Transverse colon (tissue), 4 donors: Measurements from ENCODE around the gene RGS13. TPM values are rescaled to one million over a fixed set of nuclear protein-coding genes. Genes with fewer than 3 reads are reported as not detected.
"Not testable (repeated sequence)": the region's sequence is repeated elsewhere in the genome, so short reads cannot be mapped to it uniquely, and the experiment has no call there.

ENCODE experiments used
- DNase-seq: peaks from one replicate; pipeline ENCODE4 v3.0.0-alpha.2; 2019
- H3K27ac ChIP-seq, 4 donors: fragments of 200-600 bp; sonication (generic); 2 replicates each; pipeline ENCODE4 v1.5.1; 2016 to 2018; ENCODE audit warnings: inconsistent platforms in 4 of 4
- H3K27me3 ChIP-seq: fragments of 200-600 bp; sonication (generic); 2 replicates; pipeline ENCODE4 v1.5.1; 2017; ENCODE audit warnings: inconsistent platforms
- H3K36me3 ChIP-seq, 4 donors: fragments of 200-600 bp; sonication (generic); 2 replicates each; pipeline ENCODE4 v1.5.1; 2017 to 2019; ENCODE audit warnings: inconsistent platforms in 4 of 4
- H3K4me1 ChIP-seq, 4 donors: fragments of 200-600 bp; sonication (generic); 2 replicates each; pipeline ENCODE4 v1.5.1; 2017 to 2020; ENCODE audit warnings: inconsistent platforms in 4 of 4
- H3K4me3 ChIP-seq, 4 donors: fragments of 200-600 bp; sonication (generic); 1 replicate in 1 of 4; 2 replicates in 3 of 4; pipeline versions ENCODE4 v1.5.1 to v1.6.1; 2017 to 2019; ENCODE audit warnings: inconsistent platforms in 4 of 4
- H3K9me3 ChIP-seq, 2 donors: fragments of 200-600 bp; sonication (generic); 2 replicates each; pipeline ENCODE4 v1.5.1; 2017 to 2019; ENCODE audit warnings: inconsistent platforms in 2 of 2
- CTCF ChIP-seq, 5 experiments: fragments of 200-600 bp in 3 of 5; fragments of 450-650 bp in 2 of 5; sonication (generic) in 3 of 5; IDR thresholded peaks; 1 replicate in 2 of 5; 2 replicates in 3 of 5; pipeline ENCODE4 v1.5.1; 2016 to 2017; ENCODE audit warnings: antibody characterized with exemption in 5 of 5, inconsistent platforms in 3 of 5, mild to moderate bottlenecking in 2 of 5, moderate library complexity in 1 of 5
- EP300 ChIP-seq: sonication (generic); formaldehyde crosslinking; IDR thresholded peaks from one replicate; pipeline ENCODE4 v1.6.1; 2017; ENCODE audit warnings: antibody characterized with exemption, low read depth
- POLR2A ChIP-seq: fragments of 450-650 bp; IDR thresholded peaks from one replicate; pipeline ENCODE4 v1.6.1; 2016; ENCODE audit warnings: antibody characterized with exemption, mild to moderate bottlenecking, moderate library complexity
- POLR2AphosphoS5 ChIP-seq, 3 donors: sonication (generic); formaldehyde crosslinking; IDR thresholded peaks; one replicate each; pipeline ENCODE4 v1.6.1; 2016; ENCODE audit warnings: antibody characterized with exemption in 3 of 3
- WGBS, 2 donors: methylation state at CpG; one replicate each; pipeline ENCODE4 v1.1.5; 2018; ENCODE audit warnings: low coverage in 1 of 2; 5-methylcytosine and 5-hydroxymethylcytosine counted together
- in situ Hi-C, 4 donors: fragments of 200-750 bp; cut with MboI; loops; one replicate each; pipeline versions ENCODE4 v1.15.0 to v1.15.1; 2017; ENCODE audit warnings: low sequenced_read_pairs in 3 of 4, low pct_ligation_motif_present in 1 of 4, low pct_unique_long_range_greater_than_20kb in 1 of 4
- intact Hi-C: fragments of 100-400 bp; cut with DNase I; formaldehyde crosslinking; loops from one replicate; pipeline ENCODE4 v1.15.1; 2023; ENCODE audit warnings: low total_unique reads
- total RNA-seq, 4 donors: library from RNA; depleted of rRNA; stranded (reverse); fragments of >200 nt; gene quantifications; one replicate each; pipeline ENCODE4 v1.1.0, GENCODE V29; 2016

The RGS13 gene
- total RNA-seq, 4 donors from 2014 or later = 1.2 to 1.3 TPM; not detected in 2

- Histone ChIP-seq H3K27ac (no peak overlapping the region), H3K4me3 (no peak overlapping the region), H3K36me3 (no peaks in the 10 kb centered on the region), H3K4me1 (no peaks in the 10 kb centered on the region), H3K9me3 (peaks cover 0 to 3% of the 10 kb centered on the region in 2 donors), H3K27me3 (no peaks in the 10 kb centered on the region)
- intact Hi-C loops (no loop called here), in situ Hi-C loops (no loop called here)
- no peak for DNase-seq
- 100% methylated on average over 1 of the region's 1 CpG; no CpG with 5 or more reads in 1 of the 2 donors for WGBS, 2 donors
- TF ChIP-seq POLR2AphosphoS5 (IDR thresholded peaks at IDR 0.05) = no peak
Observed at GRCh38 chr1:192682335-192682734, 46.4 kb downstream of the RGS13 start.

DNA sequence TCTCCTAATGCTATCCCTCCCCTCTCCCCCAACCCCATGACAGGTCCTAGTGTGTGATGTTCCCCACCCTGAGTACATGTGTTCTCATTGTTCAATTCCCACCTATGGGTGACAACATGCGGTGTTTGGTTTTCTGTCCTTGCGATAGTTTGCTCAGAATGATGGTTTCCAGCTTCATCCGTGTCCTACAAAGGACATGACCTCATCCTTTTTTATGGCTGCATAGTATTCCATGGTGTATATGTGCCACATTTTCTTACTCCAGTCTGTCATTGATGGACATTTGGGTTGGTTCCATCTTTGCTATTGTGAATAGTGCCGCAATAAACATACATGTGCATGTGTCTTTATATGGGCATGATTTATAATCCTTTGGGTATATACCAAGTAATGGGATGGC lies 47.1 kb downstream of the RGS13 start:
- intact Hi-C loops, H3K4me1 ChIP-seq, DNase-seq, H3K27ac ChIP-seq, H3K9me3 ChIP-seq, in situ Hi-C loops, H3K4me3 ChIP-seq, H3K27me3 ChIP-seq, H3K36me3 ChIP-seq: not testable (repeated sequence)
- 95 to 100% methylated on average over 1 to 4 of the region's 4 CpGs for WGBS, 2 donors

DNA sequence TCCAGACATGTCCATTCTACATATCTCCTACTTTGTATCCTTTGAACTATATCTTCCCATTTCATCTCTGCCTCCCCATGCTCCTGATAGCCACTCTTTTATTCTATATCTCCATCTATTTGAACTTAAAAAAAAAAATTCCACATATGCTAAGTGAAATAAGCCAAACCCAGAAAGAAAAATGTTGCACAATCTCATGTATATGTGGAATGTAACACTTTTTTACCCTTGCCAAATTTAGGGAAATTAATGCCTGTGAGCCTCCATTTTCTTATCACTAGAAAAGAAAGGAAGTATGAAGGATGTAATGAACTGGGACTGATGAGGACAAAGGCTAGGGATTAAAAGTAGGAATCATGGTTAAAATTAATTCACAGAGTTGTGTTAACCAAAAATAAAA lies 53.5 kb downstream of the RGS13 start:
- intact Hi-C loops (no loop called here), in situ Hi-C loops (no loop called here)
- TF ChIP-seq CTCF (IDR thresholded peaks at IDR 0.05) (no peak), EP300 (no peak), POLR2AphosphoS5 (IDR thresholded peaks at IDR 0.05) (no peak), POLR2A (no peak)
- Histone ChIP-seq H3K9me3 (no peaks in the 10 kb centered on the region), H3K4me3 (no peak overlapping the region), H3K27me3 (no peaks in the 10 kb centered on the region), H3K4me1 (no peaks in the 10 kb centered on the region), H3K27ac (no peak overlapping the region), H3K36me3 (no peaks in the 10 kb centered on the region)
- no peak for DNase-seq

- in situ Hi-C loops = no loop called here
- Histone ChIP-seq H3K9me3 (no peaks in the 10 kb centered on the region), H3K4me1 (no peaks in the 10 kb centered on the region), H3K4me3 (no peak overlapping the region), H3K27ac (no peak overlapping the region), H3K27me3 (no peaks in the 10 kb centered on the region), H3K36me3 (no peaks in the 10 kb centered on the region)
- 78 to 82% methylated on average over 1 of the region's 1 CpG for WGBS, 2 donors
- intact Hi-C loops = no loop called here
- TF ChIP-seq EP300 = no peak
- no peak for TF ChIP-seq POLR2AphosphoS5 (IDR thresholded peaks at IDR 0.05)
- no peak for TF ChIP-seq CTCF (IDR thresholded peaks at IDR 0.05)
- no peak for TF ChIP-seq POLR2A
- DNase-seq = no peak
Observed at GRCh38 chr1:192691041-192691440, 55.1 kb downstream of the RGS13 start.

- intact Hi-C loops = no loop called here
- peaks cover 0 to 5% (median 4%) of the 10 kb centered on the region in 4 donors for H3K4me1 ChIP-seq
- no peaks in the 10 kb centered on the region for H3K9me3 ChIP-seq
- H3K27me3 ChIP-seq = no peaks in the 10 kb centered on the region
- no peaks in the 10 kb centered on the region for H3K36me3 ChIP-seq
- no peak overlapping the region for H3K4me3 ChIP-seq
- DNase-seq = no peak
- H3K27ac ChIP-seq = no peak overlapping the region
- 96% methylated on average over 2 of the region's 2 CpGs; no CpG with 5 or more reads in 1 of the 2 donors for WGBS, 2 donors
- in situ Hi-C loops = no loop called here
- TF ChIP-seq CTCF (IDR thresholded peaks at IDR 0.05) = no peak
- no peak for TF ChIP-seq POLR2AphosphoS5 (IDR thresholded peaks at IDR 0.05)
- no peak for TF ChIP-seq EP300
- no peak for TF ChIP-seq POLR2A
Observed at GRCh38 chr1:192696082-192696481, 60.1 kb downstream of the RGS13 start.
